HepG2 (cell line): ENCODE results near the gene HLCS. TPM values are rescaled to one million over a fixed set of nuclear protein-coding genes. Genes with fewer than 3 reads are reported as not detected.

ENCODE experiments used
- ATAC-seq: fragments of 200-7000 bp; cut with Tn5 transposase; 3 replicates; pipeline ENCODE4 v1.9.1; 2020; ENCODE audit warnings: mild to moderate bottlenecking, moderate library complexity
- BruUV-seq: library from RNA; stranded (reverse); fragments of 400-500 nt; replicated peaks from 2 replicates; lab custom pipeline; 2021; lab: Mats Ljungman, UMichigan
- CTCF ChIA-PET: fragments of 300-600 bp; formaldehyde crosslinking; extraction: SDS; loops from one replicate; lab custom pipeline; 2021; ENCODE audit warnings: low total read pairs, inconsistent platforms, low intra/inter-chr PET ratio; lab: Yijun Ruan, JAX
- POLR2A ChIA-PET: fragments of 350-600 bp; sonication (Branson Sonifier 250); formaldehyde crosslinking; loops from one replicate; lab custom pipeline; 2020; ENCODE audit warnings: antibody characterized with exemption, inconsistent platforms; lab: Yijun Ruan, JAX
- DNase-seq: peaks from one replicate; pipeline ENCODE4 v3.0.0-alpha.2; 2015; ENCODE audit warnings: low spot score
- FAIRE-seq: peaks from 3 replicates; lab custom pipeline; 2011; peaks lifted over from hg19 to GRCh38; lab: Jason Lieb, UNC
- H2AFZ ChIP-seq: one replicate; pipeline ENCODE4 v1.6.1; 2011; ENCODE audit warnings: low read length, inconsistent platforms
- H3K27ac ChIP-seq: fragments of 300-600 bp; 3 replicates; pipeline ENCODE4 v1.8.0; 2011; ENCODE audit warnings: mixed run types, mild to moderate bottlenecking, mixed read lengths, low read length, inconsistent platforms; ENCODE audit not compliant: insufficient read depth; ENCODE audit errors: extremely low read length
- H3K27me3 ChIP-seq, 2 experiments: fragments of 200-600 bp in 1 of 2; 2 replicates in 1 of 2; 3 replicates in 1 of 2; pipeline versions ENCODE4 v1.6.0 to v1.8.0; 2011; ENCODE audit warnings: low read length in 2 of 2, mild to moderate bottlenecking in 2 of 2, moderate library complexity in 2 of 2, inconsistent platforms in 1 of 2; ENCODE audit not compliant: insufficient read depth in 2 of 2, control insufficient read depth in 1 of 2
- H3K36me3 ChIP-seq, 2 experiments: fragments of 200-600 bp in 1 of 2; replicated peaks in 1 of 2; 2 replicates in 1 of 2; 3 replicates in 1 of 2; pipeline versions ENCODE4 v1.5.1 to v1.8.0; 2011; ENCODE audit warnings: low read length in 2 of 2, inconsistent platforms in 1 of 2; ENCODE audit not compliant: insufficient read depth in 2 of 2, control insufficient read depth in 1 of 2
- H3K4me1 ChIP-seq: 2 replicates; pipeline ENCODE4 v1.5.1; 2012; ENCODE audit warnings: low read length, inconsistent platforms; ENCODE audit not compliant: insufficient read depth
- H3K4me2 ChIP-seq: 2 replicates; pipeline ENCODE4 v1.6.0; 2011; ENCODE audit warnings: low read depth, low read length, inconsistent platforms
- H3K4me3 ChIP-seq, 3 experiments: fragments of 200-600 bp in 1 of 3; sonication (generic), shearing (Covaris generic) in 1 of 3; replicated peaks in 1 of 3; 2 replicates each; pipeline ENCODE4 v1.5.1; 2011 to 2016; ENCODE audit warnings: low read length in 3 of 3, inconsistent platforms in 2 of 3, low read depth in 2 of 3, mild to moderate bottlenecking in 2 of 3, control low read depth in 1 of 3, mixed read lengths in 1 of 3; ENCODE audit not compliant: insufficient read depth in 1 of 3
- H3K79me2 ChIP-seq: one replicate; pipeline ENCODE4 v1.6.1; 2011; ENCODE audit warnings: low read length, inconsistent platforms; ENCODE audit not compliant: insufficient read depth
- H3K9ac ChIP-seq: 2 replicates; pipeline ENCODE4 v1.6.0; 2011; ENCODE audit warnings: mild to moderate bottlenecking, low read depth, low read length, inconsistent platforms; ENCODE audit not compliant: insufficient read depth
- H3K9me3 ChIP-seq: 2 replicates; pipeline ENCODE4 v1.5.1; 2012; ENCODE audit warnings: mild to moderate bottlenecking, low read length
- H4K20me1 ChIP-seq: 2 replicates; pipeline ENCODE4 v1.6.0; 2011; ENCODE audit warnings: inconsistent platforms, mild to moderate bottlenecking, low read length, moderate library complexity; ENCODE audit not compliant: insufficient read depth
- BCL6 ChIP-seq: IDR thresholded peaks from 2 replicates; pipeline ENCODE4 v1.6.1; 2016; ENCODE audit warnings: missing genetic modification reagents, missing compliant biosample characterization
- IKZF1 ChIP-seq: fragments of 450-650 bp; IDR thresholded peaks from 2 replicates; pipeline ENCODE4 v1.7.1; 2016
- NFE2L1 ChIP-seq: sonication (generic); formaldehyde crosslinking; IDR thresholded peaks from 2 replicates; pipeline ENCODE4 v1.4.0; 2020; ENCODE audit warnings: missing genetic modification reagents, mild to moderate bottlenecking, borderline replicate concordance
- NR3C1 ChIP-seq: sonication (generic); formaldehyde crosslinking; IDR thresholded peaks from 2 replicates; pipeline ENCODE4 v1.4.0; 2020; ENCODE audit warnings: missing genetic modification reagents
- PITX1 ChIP-seq: sonication (generic); formaldehyde crosslinking; IDR thresholded peaks from 2 replicates; pipeline ENCODE4 v1.5.1; 2020; ENCODE audit warnings: mild to moderate bottlenecking, missing genetic modification reagents
- PPARG ChIP-seq: conservative IDR thresholded peaks from 2 replicates; pipeline ENCODE4 v1.6.1; 2016; ENCODE audit warnings: missing biosample characterization, missing genetic modification reagents
- ZKSCAN1 ChIP-seq: fragments of 150-350 bp; IDR thresholded peaks from 2 replicates; pipeline ENCODE4 v1.6.1; 2014; ENCODE audit warnings: low read length
- ZNF263 ChIP-seq: sonication (generic); formaldehyde crosslinking; IDR thresholded peaks from 2 replicates; pipeline ENCODE4 v1.4.0; 2020; ENCODE audit warnings: missing genetic modification reagents
- ZNF343 ChIP-seq: sonication (generic); formaldehyde crosslinking; IDR thresholded peaks from 2 replicates; pipeline ENCODE4 v1.4.0; 2020; ENCODE audit warnings: mild to moderate bottlenecking, missing genetic modification reagents
- ZNF792 ChIP-seq: IDR thresholded peaks from 2 replicates; pipeline ENCODE4 v1.6.1; 2016
- WGBS: methylation state at CpG from one replicate; pipeline ENCODE4 v1.1.6; 2017; ENCODE audit warnings: low lambda C conversion rate; 5-methylcytosine and 5-hydroxymethylcytosine counted together
- in situ Hi-C: cut with HindIII; loops from 2 replicates; pipeline ENCODE4 v1.10.0; 2017; ENCODE audit warnings: low pct_unique_long_range_greater_than_20kb; ENCODE audit not compliant: extremely low pct_ligation_motif_present
- intact Hi-C: fragments of 100-400 bp; cut with micrococcal nuclease; formaldehyde crosslinking; loops from one replicate; pipeline ENCODE4 v1.10.0; 2022; ENCODE audit not compliant: unreplicated experiment
- polyA plus RNA-seq, 8 experiments: library from polyadenylated mRNA; depleted of rRNA in 3 of 8; stranded (reverse) in 7 of 8; unstranded in 1 of 8; fragments of >200 nt; fragmentation: Illumina TruSeq in 4 of 8; extraction: Trizol in 4 of 8; gene quantifications; 2 replicates each; pipeline versions ENCODE4 v1.2.1 to v1.2.3, GENCODE V29; 2011 to 2016; ENCODE audit warnings: low read depth in 4 of 8, missing spikeins in 1 of 8, mixed read lengths in 1 of 8; ENCODE audit not compliant: insufficient read depth in 1 of 8
- total RNA-seq, 5 experiments: library from RNA; depleted of rRNA; stranded (reverse); fragments of >200 nt; fragmentation: Illumina TruSeq; extraction: Trizol; gene quantifications; 2 replicates each; pipeline ENCODE4 v1.2.3, GENCODE V29; 2016; ENCODE audit warnings: low read depth in 1 of 5
- TF ChIP-seq, protein P1 (sequence below): sonication (generic); formaldehyde crosslinking; IDR thresholded peaks from 2 replicates; pipeline ENCODE4 v1.4.0; 2020; ENCODE audit warnings: missing genetic modification reagents, borderline replicate concordance

HLCS gene
- total and polyA plus RNA-seq, 2 of the 13 experiments (the other 11 are each of a cell fraction or from before 2014, with no cell fraction given): 7.9 to 12.3 TPM

DNA sequence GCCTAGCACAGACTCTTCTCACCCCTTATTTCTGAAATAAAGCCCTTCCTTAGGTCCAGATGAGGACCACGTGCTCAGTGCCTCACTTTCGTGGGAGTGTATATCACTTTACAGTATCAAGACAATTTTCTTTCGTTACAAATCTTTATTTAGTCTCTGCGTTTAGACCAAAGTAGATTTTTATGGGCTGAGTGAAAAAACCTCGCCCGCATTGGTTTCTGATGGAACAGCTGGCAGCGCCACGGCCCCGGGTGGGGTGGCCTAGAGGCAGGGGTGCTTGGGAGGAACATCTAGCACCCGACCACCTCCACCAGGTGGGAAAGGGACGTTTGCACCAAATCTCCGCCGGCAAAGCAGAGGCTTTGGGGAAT, 260.0 kb downstream of the HLCS start:
- Histone ChIP-seq H2AFZ (no peak overlapping the region), H3K36me3 (no peaks in the 10 kb centered on the region), H3K4me1 (no peaks in the 10 kb centered on the region), H3K4me2 (no peak overlapping the region), H3K27ac (no peak overlapping the region), H3K79me2 (no peaks in the 10 kb centered on the region), H4K20me1 (no peaks in the 10 kb centered on the region), H3K4me3 (no peak overlapping the region), H3K9ac (no peak overlapping the region), H3K9me3 (no peaks in the 10 kb centered on the region), H3K27me3 (peaks cover 1 to 35% of the 10 kb centered on the region in 2 experiments; a peak in 3 of 5 replicates)
- ChIA-PET POLR2A (no interaction called here), CTCF (no interaction called here)
- no peak for ATAC-seq
- TF ChIP-seq ZNF792 (no peak), IKZF1 (no peak), PPARG (CRISPR knock-in tag) (no peak), NR3C1 (CRISPR knock-in tag) (no peak), BCL6 (CRISPR knock-in tag) (no peak), NFE2L1 (no peak), ZNF343 (no peak), PITX1 (CRISPR knock-in tag) (no peak), ZNF263 (CRISPR knock-in tag) (no peak), ZKSCAN1 (no peak)
- TF ChIP-seq, protein P1, sequence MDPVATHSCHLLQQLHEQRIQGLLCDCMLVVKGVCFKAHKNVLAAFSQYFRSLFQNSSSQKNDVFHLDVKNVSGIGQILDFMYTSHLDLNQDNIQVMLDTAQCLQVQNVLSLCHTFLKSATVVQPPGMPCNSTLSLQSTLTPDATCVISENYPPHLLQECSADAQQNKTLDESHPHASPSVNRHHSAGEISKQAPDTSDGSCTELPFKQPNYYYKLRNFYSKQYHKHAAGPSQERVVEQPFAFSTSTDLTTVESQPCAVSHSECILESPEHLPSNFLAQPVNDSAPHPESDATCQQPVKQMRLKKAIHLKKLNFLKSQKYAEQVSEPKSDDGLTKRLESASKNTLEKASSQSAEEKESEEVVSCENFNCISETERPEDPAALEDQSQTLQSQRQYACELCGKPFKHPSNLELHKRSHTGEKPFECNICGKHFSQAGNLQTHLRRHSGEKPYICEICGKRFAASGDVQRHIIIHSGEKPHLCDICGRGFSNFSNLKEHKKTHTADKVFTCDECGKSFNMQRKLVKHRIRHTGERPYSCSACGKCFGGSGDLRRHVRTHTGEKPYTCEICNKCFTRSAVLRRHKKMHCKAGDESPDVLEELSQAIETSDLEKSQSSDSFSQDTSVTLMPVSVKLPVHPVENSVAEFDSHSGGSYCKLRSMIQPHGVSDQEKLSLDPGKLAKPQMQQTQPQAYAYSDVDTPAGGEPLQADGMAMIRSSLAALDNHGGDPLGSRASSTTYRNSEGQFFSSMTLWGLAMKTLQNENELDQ (CRISPR knock-in tag): no peak
- intact Hi-C loops: no loop called here
- DNase-seq: no peak
- FAIRE-seq: no peak
- 78% methylated on average over 13 of the region's 13 CpGs for WGBS
- no TSS peak for BruUV-seq
- in situ Hi-C loops: no loop called here
